NCI-H1436 treated with DMSO at 0.1 percent for 48 hours (cell line): ENCODE measurements around the gene TNPO1.
"Not testable (repeated sequence)": the region's sequence is repeated elsewhere in the genome, so short reads cannot be mapped to it uniquely, and the experiment has no call there.

ENCODE experiments used
- DNase-seq: peaks from one replicate; lab custom pipeline; 2025; lab: John Stamatoyannopoulos, UW

The TNPO1 gene

DNA sequence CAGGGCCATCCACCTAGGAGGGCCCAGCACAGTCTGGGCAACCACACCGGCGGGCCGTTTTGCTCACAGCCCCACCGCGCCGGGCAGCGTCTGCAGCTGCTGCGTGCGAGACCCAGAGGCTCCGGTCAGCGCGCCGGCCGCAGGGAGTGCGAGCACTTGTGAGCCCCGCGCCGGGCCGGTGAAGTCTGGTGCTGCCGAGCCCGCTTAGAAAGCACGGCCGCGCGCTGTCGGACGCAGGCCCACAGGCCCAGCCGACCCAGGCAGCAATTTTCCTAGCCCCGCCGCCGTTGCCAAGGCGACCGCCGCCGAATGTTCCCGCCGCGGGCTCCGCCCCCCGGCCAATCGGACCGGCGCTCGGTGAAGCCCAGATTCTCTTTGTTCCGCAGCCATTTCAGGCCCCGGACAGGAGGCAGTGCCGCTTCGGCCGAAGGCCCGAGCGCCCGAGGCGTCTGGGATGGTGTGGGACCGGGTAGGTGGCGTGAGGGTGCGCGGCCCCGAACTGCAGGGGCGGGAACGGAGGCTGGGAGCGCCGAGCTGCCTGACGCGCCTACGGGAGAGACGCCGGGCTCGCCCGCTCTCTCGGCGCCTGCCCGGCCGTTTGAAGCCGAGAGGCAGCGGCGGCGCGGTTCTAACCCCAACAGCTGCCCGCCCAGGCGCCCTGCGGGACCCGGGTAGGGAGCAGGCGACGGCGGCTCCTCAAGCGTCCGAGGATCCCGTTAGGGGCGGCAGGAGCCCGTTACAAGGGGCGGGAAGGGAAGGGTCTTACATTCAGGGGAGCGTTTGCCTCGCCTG is at the start of gene TNPO1:
TNPO1 (plus strand) TSS at position 378 of the 792 bp plus-strand sequence; CDS start at position 455, 77 bp downstream.
- DNase-seq: peak; percentile 53

DNA sequence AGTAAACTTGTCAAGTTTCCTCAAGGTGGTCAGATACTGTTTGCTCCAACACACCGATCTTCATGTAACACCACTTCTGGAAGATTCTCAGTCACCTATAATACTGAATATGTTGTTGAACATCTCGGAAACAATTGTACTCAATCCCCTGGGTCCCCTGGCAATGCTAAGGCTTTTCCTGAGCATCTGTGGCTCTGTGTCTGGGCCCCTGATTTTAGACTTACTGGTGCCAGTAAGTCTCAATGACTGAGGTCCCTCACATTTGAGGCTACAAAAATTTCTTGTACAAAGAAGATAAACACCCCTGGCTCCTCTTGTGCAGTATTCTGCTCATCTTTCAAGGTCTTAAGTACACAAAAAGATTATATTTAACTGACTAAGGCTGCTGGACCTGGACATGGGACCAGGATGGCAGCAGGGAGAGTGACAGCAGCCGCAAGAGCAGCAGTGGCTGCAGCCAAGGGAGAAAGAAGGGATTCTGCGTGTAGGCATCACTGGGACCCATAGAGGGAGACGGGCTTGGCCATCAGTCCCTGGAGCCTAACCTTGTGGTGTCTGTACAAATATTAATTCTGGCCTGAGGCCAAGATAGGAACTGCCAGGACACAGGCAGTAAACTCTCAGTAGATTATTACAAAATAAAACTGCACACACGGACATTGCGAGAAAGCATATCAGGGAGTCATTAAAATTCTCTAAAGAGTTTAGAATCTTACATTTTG is 49.0 kb upstream of the TNPO1 start:
- DNase-seq: no peak

DNA sequence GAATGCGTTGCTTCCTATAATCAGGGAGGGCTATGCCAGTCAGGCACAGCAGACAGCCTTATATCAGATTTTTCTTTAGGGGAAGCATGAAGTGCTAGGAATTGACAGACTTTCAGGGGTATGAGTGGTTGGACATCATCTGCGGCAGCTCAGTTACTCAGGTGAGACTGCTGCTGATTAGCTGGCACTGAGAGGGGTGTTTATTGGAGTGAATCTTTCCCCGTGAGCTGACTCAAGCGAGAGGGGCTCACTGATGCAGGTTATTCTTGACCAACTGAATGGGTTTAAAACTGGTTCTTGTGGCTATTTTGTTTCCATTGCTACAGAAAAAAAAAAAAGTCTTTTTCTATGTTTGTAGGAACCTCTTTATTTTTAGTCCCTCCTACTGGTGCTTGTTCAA is 46.2 kb upstream of the TNPO1 start:
- no peak for DNase-seq

DNA sequence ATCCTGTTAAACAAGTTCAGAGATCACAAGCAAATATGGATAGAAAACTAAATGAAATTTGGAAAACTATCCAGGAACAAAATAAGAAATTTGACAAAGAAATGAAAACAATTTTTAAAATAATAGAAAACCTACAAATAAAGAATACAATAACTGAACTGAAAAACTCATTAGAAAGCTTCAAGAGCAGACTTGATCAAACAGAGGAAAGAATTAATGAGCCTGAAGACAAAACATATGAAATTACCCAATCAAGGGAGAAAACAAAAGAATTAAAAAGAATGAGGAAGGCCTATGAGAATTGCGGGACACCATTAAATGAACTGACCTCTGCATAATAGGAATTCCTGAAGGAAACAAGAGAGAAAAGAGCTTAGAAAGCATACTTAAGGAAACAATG is 39.8 kb upstream of the TNPO1 start:
- DNase-seq: no peak

DNA sequence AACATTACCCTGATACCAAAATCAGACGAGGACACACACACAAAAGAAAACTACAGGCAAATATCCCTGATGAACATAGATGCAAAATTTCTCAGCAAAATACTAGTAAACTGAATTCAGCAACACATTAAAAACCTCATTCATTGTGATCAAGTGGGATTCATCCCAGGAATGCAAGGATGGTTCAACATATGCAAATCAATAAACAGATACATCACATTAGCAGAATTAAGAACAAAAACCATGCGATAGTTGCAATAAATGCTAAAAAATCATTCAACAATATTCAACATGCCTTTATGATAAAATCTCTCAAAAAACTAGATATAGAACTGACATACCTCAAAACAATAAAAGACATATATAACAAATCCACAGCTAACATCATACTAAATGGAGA is 36.9 kb upstream of the TNPO1 start:
- no peak for DNase-seq

- no peak for DNase-seq
These were observed 33.1 kb upstream of the TNPO1 start for GRCh38 chr5:72783354-72783753.

DNA sequence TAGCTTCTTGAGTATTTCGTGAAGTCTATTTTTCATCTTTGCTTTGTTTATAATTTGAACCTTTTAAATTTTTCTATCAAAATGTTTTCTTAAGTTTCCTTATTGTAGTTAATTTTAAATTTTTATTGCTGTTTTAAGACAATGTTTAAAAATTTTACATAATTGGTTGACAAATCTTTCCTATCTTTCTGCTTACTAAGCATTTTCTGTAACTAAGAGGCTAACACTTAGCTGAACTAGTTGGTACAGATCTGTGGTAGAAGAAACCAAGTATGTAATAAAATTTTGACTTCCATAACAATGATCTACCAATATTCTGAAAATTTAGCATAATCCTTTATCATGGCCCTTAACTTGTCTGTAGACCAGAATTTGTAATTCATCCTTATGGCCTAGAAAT is 32.3 kb upstream of the TNPO1 start:
- no peak for DNase-seq

DNA sequence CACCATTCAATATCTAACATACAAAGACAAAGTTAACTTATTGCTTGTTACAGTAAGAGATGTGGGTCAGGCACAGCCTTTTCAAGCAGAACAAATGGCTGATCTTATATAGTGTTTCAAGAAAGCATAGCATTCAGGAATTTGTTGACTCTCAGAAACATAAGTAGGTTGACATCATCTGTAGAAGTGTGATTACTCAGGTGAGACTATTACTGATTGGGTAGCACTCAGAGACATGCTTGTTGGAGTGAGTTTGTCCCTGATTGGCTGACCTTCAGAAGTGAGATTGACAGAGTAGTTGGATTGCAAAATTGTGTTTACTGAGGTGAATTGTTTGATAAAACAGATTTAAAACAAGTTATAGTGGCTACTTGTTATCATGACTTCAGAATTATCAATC is 30.7 kb upstream of the TNPO1 start:
- no peak for DNase-seq

DNA sequence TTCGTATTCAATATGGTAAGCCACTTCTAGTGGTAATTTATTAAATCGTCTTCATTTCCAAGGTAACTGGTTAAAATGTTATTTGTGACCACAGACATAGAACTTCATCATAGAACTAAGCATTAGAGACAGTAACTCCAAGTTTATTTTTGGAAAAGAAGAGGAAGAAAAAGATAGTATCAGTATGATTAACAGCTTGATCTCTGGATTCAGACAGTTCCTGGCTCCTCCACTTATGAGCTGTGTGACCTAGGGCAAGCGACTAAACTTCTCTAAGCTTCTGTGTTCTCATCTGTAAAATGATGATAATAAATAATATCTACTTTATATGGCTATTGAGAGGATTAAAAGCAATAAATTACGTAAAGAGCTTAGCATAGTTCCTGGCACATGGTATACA is 29.8 kb upstream of the TNPO1 start:
- DNase-seq: no peak

- no peak for DNase-seq
These were observed 27.5 kb upstream of the TNPO1 start for GRCh38 chr5:72788866-72789505.

GRCh38 chr5:72790186-72790585 is 26.3 kb upstream of the TNPO1 start:
- DNase-seq: no peak

- DNase-seq: not testable (repeated sequence)
These were observed 23.8 kb upstream of the TNPO1 start for GRCh38 chr5:72792662-72793061.

DNA sequence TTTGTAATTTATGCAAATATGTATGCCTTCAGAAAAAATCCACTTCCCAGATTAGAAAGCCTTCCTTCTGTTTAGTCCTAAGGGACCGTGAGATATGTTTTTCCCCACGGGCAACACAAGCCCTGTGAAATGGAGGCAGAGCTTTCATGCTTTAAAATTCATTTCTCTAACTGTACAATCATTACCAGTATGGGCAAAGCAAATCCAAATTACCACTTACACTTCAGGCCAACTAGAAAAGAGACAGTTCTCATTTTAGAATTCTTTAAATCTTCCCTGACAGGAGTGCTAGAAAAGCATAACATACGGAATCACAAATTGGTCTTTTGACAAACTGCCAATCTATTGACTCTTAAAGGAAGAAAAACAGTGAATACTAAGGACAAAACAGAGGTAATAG is 20.5 kb upstream of the TNPO1 start:
- DNase-seq: no peak

- DNase-seq: no peak
These were observed 16.7 kb upstream of the TNPO1 start for GRCh38 chr5:72799721-72800120.

DNA sequence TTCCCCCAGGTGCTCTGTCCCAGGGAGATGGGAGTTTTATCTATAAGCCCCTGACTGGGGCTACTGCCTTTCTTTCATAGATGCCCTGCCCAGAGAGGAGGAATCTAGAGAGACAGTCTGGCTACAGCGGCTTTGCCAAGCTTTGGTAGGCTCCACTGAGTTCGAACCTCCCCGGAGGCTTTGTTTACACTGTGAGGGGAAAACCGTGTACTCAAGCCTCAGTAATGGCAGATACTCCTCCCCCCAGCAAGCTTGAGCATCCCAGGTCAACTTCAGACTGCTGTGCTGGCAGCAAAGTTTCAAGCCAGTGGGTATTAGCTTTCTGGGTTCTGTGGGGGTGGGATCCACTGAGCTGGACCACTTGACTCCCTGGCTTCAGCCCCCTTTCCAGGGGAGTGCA is 7.8 kb upstream of the TNPO1 start:
- DNase-seq: not testable (repeated sequence)

GRCh38 chr5:72811849-72812248 is 4.6 kb upstream of the TNPO1 start:
- no peak for DNase-seq

- no peak for DNase-seq
These were observed 4.0 kb upstream of the TNPO1 start for GRCh38 chr5:72812488-72812887.

DNA sequence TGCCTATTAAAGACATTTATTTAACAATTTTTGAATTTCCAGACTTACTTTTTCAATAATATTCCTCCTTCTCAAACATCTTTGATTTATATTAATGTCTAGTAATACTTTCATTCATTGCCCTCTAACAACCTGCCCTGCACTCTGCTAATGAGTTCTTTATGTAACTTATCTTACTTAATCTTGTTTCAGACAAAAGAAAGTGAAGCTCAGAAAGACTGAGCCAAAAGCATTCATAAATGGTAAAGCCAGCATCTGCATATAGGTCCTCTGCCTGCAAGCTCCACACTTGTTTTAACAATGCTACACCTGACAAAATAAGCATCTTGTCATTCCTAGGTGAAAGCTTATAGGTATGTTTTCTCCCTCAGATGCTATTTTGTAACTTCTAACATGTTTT is 2.4 kb upstream of the TNPO1 start:
- no peak for DNase-seq

- no peak for DNase-seq
These were observed 1.6 kb upstream of the TNPO1 start for GRCh38 chr5:72814864-72815263.

DNA sequence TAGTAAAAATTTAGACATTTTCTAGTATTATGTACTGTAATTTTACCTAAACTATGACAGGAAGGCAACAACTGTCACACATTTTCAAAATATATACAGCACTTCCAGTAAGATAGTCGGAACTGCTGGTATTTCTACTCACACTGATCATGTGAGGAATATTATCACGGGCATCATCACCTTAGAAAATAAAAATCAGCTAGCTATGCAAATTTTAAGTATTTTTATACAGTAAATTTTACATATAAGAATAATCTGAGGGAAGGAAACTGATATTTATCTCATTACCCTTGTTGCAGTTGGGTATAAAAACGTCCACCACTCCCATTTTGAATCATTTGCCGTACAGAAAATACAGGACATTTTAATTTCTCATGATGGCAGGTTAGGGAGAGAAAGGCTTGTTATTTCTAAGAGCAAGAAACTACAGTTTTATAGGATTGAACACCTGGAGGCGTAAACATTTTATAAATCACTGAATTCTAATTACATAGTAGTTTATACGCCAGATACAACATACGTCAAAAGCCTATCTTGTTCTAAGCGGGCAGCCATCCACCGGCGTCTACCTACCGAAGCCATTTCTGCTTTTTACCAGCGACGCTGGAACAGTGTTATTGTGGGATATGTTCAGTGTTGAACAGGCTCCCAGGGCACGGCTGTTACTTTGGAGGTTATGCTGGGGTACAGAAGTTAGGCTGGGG is 729 bp upstream of the TNPO1 start:
- no peak for DNase-seq

- no peak for DNase-seq
These were observed 618 bp downstream of the TNPO1 start for GRCh38 chr5:72817076-72817481.

DNA sequence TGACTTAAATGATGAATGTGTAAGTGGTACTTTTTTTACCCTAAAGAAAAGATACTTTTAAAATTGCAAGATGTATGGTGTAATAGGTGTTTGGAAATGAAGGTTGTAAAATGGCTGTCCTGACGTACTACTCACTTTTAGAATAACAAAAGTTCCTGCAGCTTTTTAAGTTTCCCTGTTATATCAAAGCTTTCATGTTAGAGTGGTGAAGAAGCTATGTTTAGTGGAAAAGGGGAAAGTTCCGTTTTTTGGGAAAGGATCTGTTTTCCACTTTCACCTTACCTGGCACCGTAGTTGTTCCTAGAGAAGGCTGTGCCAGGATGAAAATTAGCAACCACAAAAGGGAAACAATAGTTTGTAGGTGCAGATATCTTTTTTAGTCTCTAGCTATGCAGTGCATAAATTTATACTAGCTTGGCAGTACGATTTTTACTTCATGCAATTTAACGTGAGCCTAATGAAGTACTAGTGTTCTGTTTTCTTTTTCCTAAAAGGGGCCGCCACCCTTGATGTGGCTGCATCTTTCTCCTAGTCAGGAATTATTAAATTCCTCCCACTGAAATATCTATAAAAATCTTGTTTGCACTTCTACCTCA is 1.3 kb downstream of the TNPO1 start:
- no peak for DNase-seq
